DMS53 treated with DMSO at 0.1 percent for 48 hours (cell line): ENCODE measurements around the gene IL1RAP.

Source experiments
- DNase-seq: peaks from one replicate; lab custom pipeline; 2025; ENCODE audit not compliant: unreplicated experiment; lab: John Stamatoyannopoulos, UW

The IL1RAP gene

GRCh38 chr3:190575437-190576185, 61.7 kb downstream of the IL1RAP start:
- no peak for DNase-seq

- DNase-seq, result no peak
These were observed 63.3 kb downstream of the IL1RAP start for GRCh38 chr3:190577225-190577624.

DNA sequence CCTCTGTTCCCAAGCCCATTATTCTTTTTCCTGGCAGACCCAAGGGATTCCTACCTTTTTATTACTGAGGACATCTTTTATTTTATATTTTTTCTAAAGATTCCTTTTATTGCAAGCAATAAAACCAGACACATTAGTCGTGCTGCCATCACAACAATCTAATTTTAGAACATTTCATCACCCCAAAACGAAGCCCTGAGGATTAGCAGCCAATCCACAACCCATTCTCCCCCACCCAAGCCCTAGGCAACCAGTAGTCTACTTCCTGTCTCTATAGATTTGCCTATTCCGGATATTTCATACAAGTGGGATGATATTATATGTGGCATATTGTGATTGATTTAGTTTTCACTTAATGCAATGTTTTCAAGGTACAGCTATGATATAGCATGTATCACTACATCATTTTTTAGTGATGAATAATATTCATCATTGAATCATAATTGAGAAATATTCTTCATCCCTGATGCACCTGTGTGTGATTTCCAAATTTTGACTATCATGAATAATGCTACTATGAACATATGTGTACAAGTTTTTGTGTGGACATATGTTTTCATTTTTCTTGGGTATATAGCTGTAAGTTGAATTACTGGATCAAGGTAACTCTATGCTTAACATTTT, 65.7 kb downstream of the IL1RAP start:
- no peak for DNase-seq

GRCh38 chr3:190580417-190580816, 66.5 kb downstream of the IL1RAP start:
- no peak for DNase-seq

DNA sequence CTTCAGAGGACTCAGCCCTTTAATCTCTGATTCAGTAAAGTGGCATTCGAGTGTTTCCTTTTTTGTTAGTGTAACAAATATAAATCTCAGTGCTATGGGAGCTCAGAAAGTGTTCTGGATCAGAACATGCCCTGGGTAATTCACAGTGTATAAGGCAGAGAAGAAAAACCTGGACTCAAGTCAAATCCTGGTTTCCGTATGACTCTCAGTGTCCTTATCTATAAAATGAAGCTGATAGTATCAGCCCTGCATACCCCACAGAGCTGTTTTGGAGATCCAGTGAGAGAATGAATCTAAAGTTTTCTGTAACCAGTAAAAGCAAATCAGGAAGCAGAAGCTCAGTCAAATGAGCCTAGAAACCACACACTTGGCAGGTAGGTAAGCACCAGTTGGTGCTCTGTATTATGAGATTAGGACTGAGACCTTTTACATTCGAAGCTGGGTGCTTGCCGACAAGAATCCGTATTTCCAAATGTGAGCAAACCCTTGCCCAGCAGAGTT, 67.2 kb downstream of the IL1RAP start:
- DNase-seq, result no peak

DNA sequence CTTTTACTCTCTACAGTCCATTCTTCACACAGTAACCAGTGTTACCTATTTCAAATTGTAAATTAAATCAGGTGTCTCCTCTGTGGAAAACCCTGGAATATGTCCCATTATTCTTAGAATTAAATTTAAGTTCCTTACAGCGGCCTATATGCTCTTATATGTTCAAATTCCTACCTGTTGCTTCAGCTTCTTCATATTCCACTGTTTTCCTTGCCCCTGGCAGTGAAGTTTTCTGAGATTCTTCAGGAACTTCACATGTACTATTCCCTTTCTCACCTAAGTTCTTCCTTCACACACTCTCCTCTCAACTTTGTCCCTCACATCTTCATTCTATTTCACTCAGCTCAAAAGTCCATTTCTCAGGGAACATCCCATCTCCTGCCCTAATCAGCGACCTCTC, 68.8 kb downstream of the IL1RAP start:
- DNase-seq, result no peak

DNA sequence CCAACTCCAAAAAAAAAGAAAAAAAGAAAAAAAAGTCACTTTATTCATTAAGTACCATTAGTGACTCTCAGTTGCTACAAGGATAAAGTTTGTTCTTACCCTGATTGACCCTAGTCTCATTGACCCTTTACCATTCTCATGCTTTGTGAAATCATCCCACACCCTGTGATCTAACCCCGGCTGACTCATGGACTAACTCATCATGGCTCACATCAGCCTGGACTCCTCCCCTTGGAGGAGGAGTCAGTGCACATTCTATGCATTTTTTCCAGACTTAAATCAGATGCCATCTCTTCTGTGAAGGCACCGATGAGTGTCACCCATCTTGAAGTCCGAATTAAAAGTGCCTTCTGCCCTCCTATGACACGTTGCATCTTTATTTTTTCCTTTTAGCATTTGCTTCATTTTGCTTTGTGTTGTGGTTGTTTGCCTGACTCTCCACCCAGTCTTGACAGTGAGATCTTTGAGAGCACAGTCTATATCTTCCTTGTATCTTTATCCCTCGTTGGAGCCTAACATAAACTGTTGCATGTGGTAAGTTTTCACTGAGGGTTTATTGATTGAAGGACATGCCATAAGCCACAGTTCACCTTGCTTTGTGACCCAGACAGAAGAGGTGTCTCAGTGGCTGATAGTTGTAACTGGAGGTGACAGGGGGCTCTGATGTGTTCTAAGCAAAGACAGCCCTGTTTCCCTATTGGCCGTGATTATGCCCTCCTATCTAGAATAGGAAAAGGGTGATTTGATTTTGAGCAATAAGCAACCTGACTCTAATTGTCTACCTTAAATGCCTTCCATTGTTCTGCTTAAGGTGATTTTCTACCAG, 72.1 kb downstream of the IL1RAP start:
- no peak for DNase-seq

GRCh38 chr3:190586631-190587011, 72.7 kb downstream of the IL1RAP start:
- no peak for DNase-seq

GRCh38 chr3:190588570-190588969, 74.7 kb downstream of the IL1RAP start:
- DNase-seq, result no peak

DNA sequence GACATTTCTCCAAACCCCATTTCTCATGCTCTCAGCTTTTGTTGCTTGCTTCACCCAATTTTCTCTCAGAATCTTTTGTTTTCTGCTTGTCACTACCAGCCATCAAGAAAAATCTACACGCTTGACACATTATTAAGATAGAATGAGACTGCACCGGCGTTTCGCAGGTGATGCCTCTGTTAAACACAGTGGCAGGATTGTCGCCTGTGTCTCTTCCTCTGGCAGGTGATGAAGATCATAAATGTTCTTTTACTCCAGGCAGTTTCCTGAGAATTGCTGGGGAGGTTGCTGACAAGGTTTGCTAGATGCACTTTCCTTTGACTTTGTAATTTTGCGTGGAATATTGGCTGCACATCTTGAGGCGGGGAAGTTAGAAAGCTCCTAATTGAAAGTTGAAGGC, 75.4 kb downstream of the IL1RAP start:
- DNase-seq, result no peak

DNA sequence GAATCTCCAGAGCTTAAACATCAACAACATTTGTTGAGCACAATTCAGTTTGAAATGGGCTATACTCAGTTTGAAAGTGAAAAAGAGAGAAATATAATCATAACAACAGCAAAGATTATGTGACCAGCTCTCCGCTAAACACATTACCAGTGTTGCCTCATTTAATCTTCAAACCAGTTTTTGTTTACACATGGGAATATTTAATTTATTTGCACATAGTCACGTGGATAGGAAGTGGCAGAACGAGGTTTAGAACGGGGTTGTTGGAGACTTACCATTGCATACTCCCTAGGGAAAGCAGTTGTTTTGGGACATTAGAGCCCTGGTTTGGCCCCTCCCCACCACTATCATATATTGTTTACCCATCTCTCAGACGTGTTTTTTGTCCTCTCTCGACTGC, 77.2 kb downstream of the IL1RAP start:
- peak; percentile 48 for DNase-seq

DNA sequence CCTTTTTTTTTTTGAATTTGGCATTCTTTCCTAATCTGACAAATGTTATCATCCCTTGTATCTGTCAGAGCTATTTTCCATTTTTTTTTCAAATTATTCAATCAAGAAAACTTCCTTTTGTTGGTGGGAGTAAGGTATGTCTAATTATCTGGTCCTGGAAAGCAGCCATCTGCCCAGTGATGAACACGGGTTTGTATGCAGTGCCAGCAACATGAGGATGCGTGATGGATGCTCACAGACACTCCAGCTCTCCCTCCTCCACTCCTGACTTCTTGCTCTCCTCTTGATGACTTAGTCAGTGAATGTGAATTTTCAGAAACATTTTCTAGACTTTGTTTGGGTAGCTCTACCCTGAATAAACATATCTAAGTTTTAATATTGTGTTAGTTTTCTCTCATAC, 79.2 kb downstream of the IL1RAP start:
- DNase-seq, result no peak

DNA sequence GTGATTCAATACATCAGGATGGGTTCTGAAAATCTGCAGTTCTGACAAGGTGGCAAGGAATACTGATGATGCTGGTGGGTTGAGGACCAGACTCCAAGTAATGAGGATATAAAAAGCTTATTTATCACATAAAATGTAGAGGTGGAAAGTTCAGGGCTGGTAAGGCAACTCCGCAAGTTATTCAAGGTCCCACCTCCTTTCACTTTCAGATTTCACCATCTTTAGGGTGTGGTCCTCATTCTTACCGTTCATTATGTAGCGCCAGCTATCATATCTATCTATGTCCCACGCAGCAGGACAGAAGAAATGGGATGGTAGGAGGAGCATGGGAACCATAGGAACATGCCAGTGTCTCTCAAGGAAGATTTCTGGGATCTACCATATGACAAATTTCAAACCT, 80.3 kb downstream of the IL1RAP start:
- no peak for DNase-seq

DNA sequence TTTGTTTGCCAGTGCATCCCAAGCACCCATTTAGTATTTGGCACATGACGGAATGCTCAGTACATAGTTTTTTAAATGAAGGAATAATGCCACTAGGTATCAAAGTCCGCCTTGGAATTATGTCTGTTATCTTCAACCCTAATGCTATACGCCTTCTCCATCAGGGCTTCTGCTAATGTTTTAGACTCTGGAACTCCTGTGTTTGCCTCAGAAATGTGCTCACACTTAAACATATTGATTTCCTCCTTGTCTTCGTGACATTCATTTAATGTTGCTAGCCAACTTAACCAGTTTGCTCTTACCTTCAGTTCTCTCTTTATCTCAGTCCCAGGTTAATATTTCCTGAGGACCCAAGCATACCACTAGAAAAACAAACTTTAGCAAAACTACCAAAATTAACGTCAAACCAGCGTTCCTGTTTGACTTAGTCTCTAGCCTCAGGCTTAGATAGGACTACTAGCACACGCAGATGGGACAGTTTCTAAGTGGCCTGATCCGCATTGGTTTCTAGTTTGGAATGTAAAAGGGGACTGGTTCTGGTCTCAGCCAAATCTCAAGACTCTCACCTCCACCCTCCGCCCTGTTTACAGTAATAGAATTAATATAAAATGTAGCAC, 81.4 kb downstream of the IL1RAP start:
- DNase-seq, result no peak

DNA sequence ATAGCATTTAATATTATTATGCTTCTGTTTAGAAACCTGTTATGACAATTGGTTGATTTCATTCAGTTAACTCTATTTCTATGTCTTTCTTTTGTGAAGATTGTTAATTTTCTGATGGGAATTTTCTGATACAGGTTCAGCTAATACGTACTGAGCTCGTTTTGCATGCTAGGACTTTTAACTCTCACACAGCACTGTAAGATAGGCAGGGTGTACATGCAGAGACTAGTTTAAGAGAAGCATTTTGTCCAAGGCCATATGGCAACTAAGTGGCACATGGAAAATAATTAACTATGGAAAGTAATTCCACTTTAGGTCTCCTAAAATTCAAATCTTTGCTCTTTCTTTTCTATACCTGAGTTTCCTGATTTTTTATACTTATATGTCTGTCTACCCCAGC, 81.9 kb downstream of the IL1RAP start:
- DNase-seq, result no peak

GRCh38 chr3:190596349-190597285, 82.7 kb downstream of the IL1RAP start:
- no peak for DNase-seq

DNA sequence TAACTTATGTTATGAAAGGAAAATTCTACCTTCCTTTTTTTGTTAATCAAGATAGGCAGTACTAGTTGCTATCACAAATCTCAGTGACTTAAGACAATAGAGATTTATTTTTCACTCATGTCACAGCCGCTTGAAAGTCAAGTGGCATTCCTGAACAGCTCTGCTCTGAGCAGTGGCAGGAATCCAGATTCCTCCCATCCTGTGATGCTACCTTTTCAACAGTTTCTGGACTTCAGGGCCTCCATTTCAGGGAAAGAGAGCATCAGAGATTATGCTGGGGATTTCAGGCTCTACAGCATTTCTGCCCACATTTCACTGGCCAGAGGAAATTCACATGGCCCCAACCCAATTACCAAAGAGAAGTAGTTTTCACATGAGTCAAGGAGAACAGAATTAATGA, 83.4 kb downstream of the IL1RAP start:
- DNase-seq, result no peak

DNA sequence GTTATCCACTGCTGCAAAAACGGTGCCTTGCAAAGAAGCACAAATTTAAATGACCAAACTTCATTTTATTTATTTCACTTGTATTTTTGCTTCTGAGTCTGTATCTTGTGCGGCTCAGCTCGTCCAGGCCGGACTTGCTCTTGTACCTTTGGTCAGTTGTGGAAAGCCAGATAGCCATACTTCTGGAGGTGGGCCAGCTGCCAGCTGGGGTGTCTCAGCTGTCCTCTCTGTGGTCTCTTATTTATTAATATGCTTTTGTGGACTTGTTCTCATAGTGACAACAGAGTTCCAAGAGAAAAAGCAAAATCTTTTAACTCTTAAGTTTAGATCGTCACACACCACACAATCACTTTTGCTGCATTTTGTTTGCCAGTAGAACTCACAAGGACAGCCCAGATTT, 87.7 kb downstream of the IL1RAP start:
- DNase-seq, result no peak

GRCh38 chr3:190605385-190605784, 91.5 kb downstream of the IL1RAP start:
- no peak for DNase-seq

DNA sequence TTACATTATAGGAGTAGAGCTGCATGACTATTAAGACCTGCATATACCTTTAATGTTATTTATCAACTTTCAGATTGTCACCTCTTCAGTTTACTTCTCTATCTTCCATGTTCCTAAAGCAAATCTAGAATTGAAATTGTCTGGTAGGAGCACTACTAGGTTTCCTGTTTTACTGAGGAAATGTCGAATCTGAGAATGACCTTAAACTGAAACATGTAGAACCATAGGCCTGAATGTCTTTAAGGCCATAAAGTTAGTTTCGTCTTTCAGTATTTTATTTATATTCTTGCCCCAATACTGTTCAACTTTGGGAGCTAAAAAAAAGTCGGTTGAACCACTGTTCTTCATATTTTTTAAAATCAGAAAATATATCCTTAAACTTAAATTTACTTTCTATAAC, 92.7 kb downstream of the IL1RAP start:
- no peak for DNase-seq
